SK-N-MC (cell line): ENCODE results near the gene EIF1.
A peak's percentile ranks its signal among the peaks of the same experiment; 100 is the strongest.
"Not testable (repeated sequence)": the region's sequence is repeated elsewhere in the genome, so short reads cannot be mapped to it uniquely, and the experiment has no call there.

Experiments used
- DNase-seq: peaks from one replicate; pipeline ENCODE4 v3.0.0-alpha.2; 2011; ENCODE audit warnings: low read depth, low spot score
- H3K27ac ChIP-seq: fragments of 200-600 bp; sonication (generic); 2 replicates; pipeline ENCODE4 v1.5.1; 2016; ENCODE audit warnings: mixed run types
- H3K36me3 ChIP-seq: fragments of 200-600 bp; sonication (generic); 2 replicates; pipeline ENCODE4 v1.6.1; 2017; ENCODE audit warnings: antibody characterized with exemption, low read length, mixed read lengths; ENCODE audit not compliant: insufficient read depth
- H3K4me3 ChIP-seq: fragments of 200-600 bp; sonication (generic); 2 replicates; pipeline ENCODE4 v1.5.1; 2016
- H3K9ac ChIP-seq: fragments of 200-600 bp; sonication (generic); 2 replicates; pipeline ENCODE4 v1.8.0; 2017; ENCODE audit warnings: mixed run types, mixed read lengths; ENCODE audit not compliant: insufficient read length
- H3K9me3 ChIP-seq: fragments of 200-600 bp; sonication (generic); 2 replicates; pipeline ENCODE4 v1.6.1; 2017; ENCODE audit warnings: low read depth, mild to moderate bottlenecking, antibody characterized with exemption, low read length, moderate library complexity, mixed read lengths
- EZH2 ChIP-seq: fragments of 200-600 bp; sonication (generic); IDR thresholded peaks from one replicate; pipeline ENCODE4 v1.6.1; 2017; ENCODE audit warnings: antibody characterized with exemption
- FOXP2 ChIP-seq: optimal IDR thresholded peaks from 2 replicates; pipeline ENCODE3; 2011; ENCODE audit warnings: mild to moderate bottlenecking, moderate library complexity; ENCODE audit not compliant: insufficient read depth; ENCODE audit errors: extremely low read length, control extremely low read depth
- POLR2AphosphoS5 ChIP-seq: IDR thresholded peaks from 2 replicates; pipeline ENCODE4 v1.6.1; 2012; ENCODE audit warnings: mild to moderate bottlenecking, low read depth, low read length, borderline replicate concordance

The EIF1 gene

GRCh38 chr17:41691031-41691777, 2.5 kb downstream of the EIF1 start:
- Histone ChIP-seq H3K9ac (no peak overlapping the region), H3K27ac (peak overlapping the region; percentile 97), H3K36me3 (peaks cover 51% of the 10 kb centered on the region), H3K9me3 (no peaks in the 10 kb centered on the region), H3K4me3 (peak overlapping the region; percentile 86)
- no peak; the same call in 1 of the 2 replicates for TF ChIP-seq POLR2AphosphoS5
- no peak for TF ChIP-seq FOXP2
- no peak for TF ChIP-seq EZH2
- DNase-seq = no peak

GRCh38 chr17:41692722-41693521, 4.2 kb downstream of the EIF1 start:
- H3K27ac ChIP-seq = peak overlapping the region; percentile 97
- no peak overlapping the region for H3K9ac ChIP-seq
- H3K36me3 ChIP-seq = peaks cover 51% of the 10 kb centered on the region
- no peak for DNase-seq
- H3K9me3 ChIP-seq = no peaks in the 10 kb centered on the region
- no peak for TF ChIP-seq EZH2
- TF ChIP-seq POLR2AphosphoS5 = peak; percentile 19
- H3K4me3 ChIP-seq = no peak overlapping the region

- no peak overlapping the region for H3K4me3 ChIP-seq
- H3K36me3 ChIP-seq = peaks cover 42% of the 10 kb centered on the region
- H3K9me3 ChIP-seq = no peaks in the 10 kb centered on the region
- DNase-seq = no peak
- peak overlapping the region; percentile 34; the same call in 1 of the 2 replicates for H3K27ac ChIP-seq
- H3K9ac ChIP-seq = no peak overlapping the region
- TF ChIP-seq POLR2AphosphoS5 (0 out of 2 replicates have a peak, but pooled peaks have one; percentile 22), EZH2 (no peak)
Observed at GRCh38 chr17:41695134-41695661, 6.5 kb downstream of the EIF1 start.

- Histone ChIP-seq H3K36me3 (peaks cover 32% of the 10 kb centered on the region), H3K4me3 (no peak overlapping the region), H3K9ac (no peak overlapping the region), H3K9me3 (no peaks in the 10 kb centered on the region), H3K27ac (peak overlapping the region; percentile 34; the same call in 1 of the 2 replicates)
- no peak for DNase-seq
- TF ChIP-seq POLR2AphosphoS5 (peak; percentile 36; the same call in 1 of the 2 replicates), EZH2 (no peak)
Observed at GRCh38 chr17:41695954-41696757, 7.5 kb downstream of the EIF1 start.

GRCh38 chr17:41697122-41697962, 8.7 kb downstream of the EIF1 start:
- Histone ChIP-seq H3K36me3 (peaks cover 21% of the 10 kb centered on the region), H3K4me3 (no peak overlapping the region), H3K27ac (no peak overlapping the region), H3K9me3 (no peaks in the 10 kb centered on the region), H3K9ac (no peak overlapping the region)
- TF ChIP-seq FOXP2 (no peak), POLR2AphosphoS5 (no peak), EZH2 (no peak)
- no peak for DNase-seq

- DNase-seq = not testable (repeated sequence)
Observed at GRCh38 chr17:41700843-41701242, 12.2 kb downstream of the EIF1 start.

GRCh38 chr17:41702712-41703111, 14.0 kb downstream of the EIF1 start:
- H3K36me3 ChIP-seq = no peaks in the 10 kb centered on the region
- TF ChIP-seq POLR2AphosphoS5 (no peak), EZH2 (no peak)
- no peak overlapping the region for H3K4me3 ChIP-seq
- no peak overlapping the region for H3K9ac ChIP-seq
- DNase-seq = no peak
- H3K27ac ChIP-seq = no peak overlapping the region
- no peaks in the 10 kb centered on the region for H3K9me3 ChIP-seq

More at GRCh38 chr17:41700843-41701242, 12.2 kb downstream of the EIF1 start:
- H3K9me3 ChIP-seq, H3K4me3 ChIP-seq, H3K27ac ChIP-seq, H3K36me3 ChIP-seq, H3K9ac ChIP-seq: not testable (repeated sequence)
